Ovary (tissue), 3 donors: ENCODE data around the gene TECR.

Source experiments
- CTCF ChIP-seq, 3 donors: fragments of 450-650 bp in 2 of 3; fragments of 200-600 bp in 1 of 3; IDR thresholded peaks; one replicate each; pipeline versions ENCODE4 v1.5.1 to v1.8.0; 2016 to 2022; ENCODE audit warnings: antibody characterized with exemption in 3 of 3, mild to moderate bottlenecking in 1 of 3
- POLR2A ChIP-seq: fragments of 450-650 bp; IDR thresholded peaks from one replicate; pipeline ENCODE4 v1.6.1; 2017; ENCODE audit warnings: antibody characterized with exemption, mild to moderate bottlenecking, moderate library complexity
- donor health status: DM: no; HTN: no; CAD: no.

DNA sequence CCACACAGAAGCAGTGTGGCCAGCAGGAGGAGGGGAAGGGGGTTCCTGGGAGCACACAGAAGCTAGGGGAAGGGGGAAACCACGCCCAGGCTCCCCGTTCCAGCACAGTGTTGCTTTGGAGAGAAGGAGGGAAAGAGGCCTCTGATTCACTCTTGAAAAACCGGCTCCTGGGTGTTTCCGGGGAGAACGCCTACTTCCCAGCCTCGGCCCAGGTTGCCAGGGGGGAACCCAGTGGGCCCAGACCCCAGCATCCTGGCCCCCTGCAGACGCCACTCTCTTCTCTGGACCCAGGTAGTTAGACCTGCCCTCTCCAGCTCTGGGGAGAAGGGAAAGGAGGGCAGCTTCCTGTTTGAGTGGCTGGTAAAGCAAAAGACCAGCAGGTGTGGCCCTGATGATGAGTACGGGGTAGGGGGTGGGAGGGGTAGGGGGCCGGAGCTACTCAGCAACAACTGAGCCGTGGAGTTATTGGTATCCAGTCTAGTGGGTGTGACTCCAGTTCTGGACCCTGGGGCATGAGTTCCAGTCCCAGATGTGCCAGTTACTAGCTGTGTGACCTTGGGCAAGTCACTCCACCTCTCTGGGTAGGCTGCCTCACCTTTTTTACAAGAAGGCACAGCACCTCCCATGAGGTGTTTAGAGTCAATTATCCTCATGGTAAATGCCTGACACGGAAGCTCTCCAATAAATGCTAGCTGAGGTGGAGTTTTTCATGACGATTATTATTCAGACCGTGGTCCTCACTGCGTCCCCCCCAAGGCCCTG is 34.3 kb upstream of the TECR start:
- TF ChIP-seq CTCF (IDR thresholded peaks at IDR 0.05) (no peak), POLR2A (no peak)
